SU-DHL-6 (cell line): ENCODE measurements around the gene HTR1E.

ENCODE experiments used
- H2AFZ ChIP-seq: fragments of 200-600 bp; sonication (generic); 2 replicates; pipeline ENCODE4 v1.6.1; 2014; ENCODE audit warnings: low read depth, mild to moderate bottlenecking, moderate library complexity, mixed read lengths, antibody characterized with exemption, low read length; ENCODE audit not compliant: severe bottlenecking
- H3F3A ChIP-seq: fragments of 200-600 bp; shearing (Covaris generic); 2 replicates; pipeline ENCODE4 v1.6.0; 2016; ENCODE audit warnings: antibody characterized with exemption, mild to moderate bottlenecking; ENCODE audit not compliant: insufficient read depth
- H3K27ac ChIP-seq: fragments of 200-600 bp; sonication (generic); 2 replicates; pipeline ENCODE4 v1.5.1; 2016; ENCODE audit warnings: low read depth, mild to moderate bottlenecking, low read length, moderate library complexity, mixed read lengths
- H3K27me3 ChIP-seq: fragments of 200-600 bp; sonication (generic), shearing (Covaris generic); 2 replicates; pipeline ENCODE4 v1.6.0; 2014; ENCODE audit warnings: mild to moderate bottlenecking, low read length
- H3K36me3 ChIP-seq: fragments of 200-600 bp; sonication (generic); 2 replicates; pipeline ENCODE4 v1.6.1; 2014; ENCODE audit warnings: mild to moderate bottlenecking, low read length, mixed read lengths
- H3K4me2 ChIP-seq: fragments of 300-600, 200-600 bp; shearing (Covaris generic), sonication (generic); 2 replicates; pipeline ENCODE4 v1.6.0; 2014; ENCODE audit warnings: low read length, low read depth, mild to moderate bottlenecking; ENCODE audit not compliant: poor library complexity, severe bottlenecking
- H3K4me3 ChIP-seq: fragments of 200-600 bp; sonication (generic); 2 replicates; pipeline ENCODE4 v1.5.1; 2014; ENCODE audit warnings: antibody characterized with exemption, low read length, mild to moderate bottlenecking, mixed read lengths; ENCODE audit not compliant: insufficient read depth, poor library complexity, severe bottlenecking
- H3K79me2 ChIP-seq: fragments of 200-600 bp; sonication (generic); 2 replicates; pipeline ENCODE4 v1.6.1; 2014; ENCODE audit warnings: mild to moderate bottlenecking, low read length, moderate library complexity; ENCODE audit not compliant: insufficient read depth
- H3K9ac ChIP-seq: fragments of 200-600 bp; sonication (generic); 2 replicates; pipeline ENCODE4 v1.7.0; 2014; ENCODE audit warnings: mild to moderate bottlenecking, low read length
- H3K9me2 ChIP-seq: fragments of 200-600 bp; sonication (generic); replicated peaks from 2 replicates; pipeline ENCODE4 v1.6.1; 2014; ENCODE audit warnings: low read length; ENCODE audit not compliant: insufficient read depth
- H3K9me3 ChIP-seq: fragments of 200-600 bp; sonication (generic); 2 replicates; pipeline ENCODE4 v1.6.1; 2014; ENCODE audit warnings: low read length, mixed read lengths; ENCODE audit not compliant: insufficient read depth
- H4K20me1 ChIP-seq: fragments of 200-600 bp; sonication (generic); 2 replicates; pipeline ENCODE4 v1.6.1; 2014; ENCODE audit warnings: low read depth, mild to moderate bottlenecking, antibody characterized with exemption, low read length, moderate library complexity, mixed read lengths
- EZH2phosphoT487 ChIP-seq: fragments of 200-600 bp; sonication (generic), shearing (Covaris generic); conservative IDR thresholded peaks from 2 replicates; pipeline ENCODE4 v1.6.1; 2018; ENCODE audit warnings: mild to moderate bottlenecking, antibody characterized with exemption, low read length, moderate library complexity, mixed read lengths
- TF ChIP-seq, protein P1 (sequence below): fragments of 200-600 bp; sonication (generic); IDR thresholded peaks from one replicate; pipeline ENCODE4 v1.5.1; 2017; ENCODE audit warnings: antibody characterized with exemption, mild to moderate bottlenecking, low read length, moderate library complexity; ENCODE audit not compliant: insufficient read depth, poor library complexity, severe bottlenecking

HTR1E gene

DNA sequence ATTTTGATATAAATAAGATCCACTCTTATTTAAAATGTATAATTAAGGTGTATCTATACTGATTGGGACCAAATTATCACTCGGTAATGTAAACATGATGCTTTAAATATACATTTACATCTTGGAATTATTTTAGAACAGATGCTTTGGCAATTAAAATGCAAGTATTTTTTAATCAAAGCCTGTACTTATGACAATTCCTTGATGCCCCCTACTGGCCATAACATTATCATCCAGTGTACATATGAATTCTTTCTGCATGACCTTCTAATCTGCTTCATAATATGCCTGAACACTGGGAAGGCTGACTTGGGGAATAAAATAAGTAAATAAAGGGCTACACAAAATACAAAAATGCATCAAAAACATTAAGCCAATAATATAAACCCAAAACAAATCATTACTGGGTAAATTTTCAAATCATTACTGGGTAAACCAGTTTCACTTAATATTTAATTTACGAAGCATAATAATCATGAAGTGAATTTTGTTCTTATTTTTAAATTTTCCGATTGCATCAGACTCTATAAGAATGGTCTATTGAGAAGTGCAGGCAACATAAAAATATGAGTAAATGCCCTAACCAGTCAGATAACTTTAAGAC lies 92.5 kb downstream of the HTR1E start:
- no peaks in the 10 kb centered on the region for H3K79me2 ChIP-seq
- no peak overlapping the region for H3K27ac ChIP-seq
- H3K27me3 ChIP-seq = no peaks in the 10 kb centered on the region
- H3K9me3 ChIP-seq = no peaks in the 10 kb centered on the region
- H2AFZ ChIP-seq = no peak overlapping the region
- H4K20me1 ChIP-seq = no peaks in the 10 kb centered on the region
- no peak overlapping the region for H3K4me2 ChIP-seq
- no peaks in the 10 kb centered on the region for H3K36me3 ChIP-seq
- H3K9me2 ChIP-seq = no peaks in the 10 kb centered on the region
- no peak overlapping the region for H3K4me3 ChIP-seq
- TF ChIP-seq, protein P1, sequence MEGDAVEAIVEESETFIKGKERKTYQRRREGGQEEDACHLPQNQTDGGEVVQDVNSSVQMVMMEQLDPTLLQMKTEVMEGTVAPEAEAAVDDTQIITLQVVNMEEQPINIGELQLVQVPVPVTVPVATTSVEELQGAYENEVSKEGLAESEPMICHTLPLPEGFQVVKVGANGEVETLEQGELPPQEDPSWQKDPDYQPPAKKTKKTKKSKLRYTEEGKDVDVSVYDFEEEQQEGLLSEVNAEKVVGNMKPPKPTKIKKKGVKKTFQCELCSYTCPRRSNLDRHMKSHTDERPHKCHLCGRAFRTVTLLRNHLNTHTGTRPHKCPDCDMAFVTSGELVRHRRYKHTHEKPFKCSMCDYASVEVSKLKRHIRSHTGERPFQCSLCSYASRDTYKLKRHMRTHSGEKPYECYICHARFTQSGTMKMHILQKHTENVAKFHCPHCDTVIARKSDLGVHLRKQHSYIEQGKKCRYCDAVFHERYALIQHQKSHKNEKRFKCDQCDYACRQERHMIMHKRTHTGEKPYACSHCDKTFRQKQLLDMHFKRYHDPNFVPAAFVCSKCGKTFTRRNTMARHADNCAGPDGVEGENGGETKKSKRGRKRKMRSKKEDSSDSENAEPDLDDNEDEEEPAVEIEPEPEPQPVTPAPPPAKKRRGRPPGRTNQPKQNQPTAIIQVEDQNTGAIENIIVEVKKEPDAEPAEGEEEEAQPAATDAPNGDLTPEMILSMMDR = peak; percentile 74
- no peak for TF ChIP-seq EZH2phosphoT487
- H3K9ac ChIP-seq = no peak overlapping the region
- H3F3A ChIP-seq = no peaks in the 10 kb centered on the region

- Histone ChIP-seq H3K4me3 (no peak overlapping the region), H3K9me3 (no peaks in the 10 kb centered on the region), H3K79me2 (no peaks in the 10 kb centered on the region), H2AFZ (no peak overlapping the region), H3K4me2 (no peak overlapping the region), H3K36me3 (no peaks in the 10 kb centered on the region), H4K20me1 (no peaks in the 10 kb centered on the region), H3K27ac (no peak overlapping the region), H3K27me3 (no peaks in the 10 kb centered on the region), H3K9ac (no peak overlapping the region), H3K9me2 (no peaks in the 10 kb centered on the region), H3F3A (no peaks in the 10 kb centered on the region)
- TF ChIP-seq, protein P1 = no peak
- TF ChIP-seq EZH2phosphoT487 = no peak
Measured at GRCh38 chr6:87040729-87041128, 103.4 kb downstream of the HTR1E start.

- no peak for TF ChIP-seq EZH2phosphoT487
- TF ChIP-seq, protein P1 = no peak
- no peaks in the 10 kb centered on the region for H3K9me2 ChIP-seq
- no peak overlapping the region for H2AFZ ChIP-seq
- H3K4me3 ChIP-seq = no peak overlapping the region
- no peaks in the 10 kb centered on the region for H3K27me3 ChIP-seq
- no peak overlapping the region for H3K4me2 ChIP-seq
- H3K27ac ChIP-seq = no peak overlapping the region
- H3F3A ChIP-seq = no peaks in the 10 kb centered on the region
- no peaks in the 10 kb centered on the region for H3K9me3 ChIP-seq
- H3K36me3 ChIP-seq = no peaks in the 10 kb centered on the region
- no peak overlapping the region for H3K9ac ChIP-seq
- H3K79me2 ChIP-seq = no peaks in the 10 kb centered on the region
- no peaks in the 10 kb centered on the region for H4K20me1 ChIP-seq
Measured at GRCh38 chr6:87045521-87046075, 108.3 kb downstream of the HTR1E start.
